ENCODE results near the gene ANKRD13D.
A peak's percentile ranks its signal among the peaks of the same experiment; 100 is the strongest.

ANKRD13D gene

DNA sequence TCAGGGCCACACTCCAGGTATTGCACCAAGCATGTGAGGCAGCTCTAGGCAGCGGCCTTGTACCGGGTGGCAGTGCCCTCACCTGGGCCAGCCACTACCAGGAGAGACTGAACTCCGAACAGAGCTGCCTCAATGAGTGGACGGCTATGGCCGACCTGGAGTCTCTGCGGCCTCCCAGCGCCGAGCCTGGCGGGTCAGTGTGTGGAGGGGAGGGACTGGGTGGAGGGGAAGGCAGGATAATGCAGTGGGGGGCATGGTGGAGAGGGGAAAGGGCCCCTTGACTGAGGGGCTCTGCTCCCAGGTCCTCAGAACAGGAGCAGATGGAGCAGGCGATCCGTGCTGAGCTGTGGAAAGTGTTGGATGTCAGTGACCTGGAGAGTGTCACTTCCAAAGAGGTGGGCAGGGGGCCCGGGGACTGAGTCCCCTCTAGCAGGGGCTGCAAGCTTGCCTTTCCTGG lies 18.5 kb downstream of the ANKRD13D start:
- Histone ChIP-seq H3K27ac (no peak overlapping the region), H3K36me3 (peaks cover 7 to 56% (median 19%) of the 10 kb centered on the region in 3 donors), H3K27me3 (no peaks in the 10 kb centered on the region), H3K4me1 (peaks cover 0 to 34% (median 16%) of the 10 kb centered on the region in 4 donors), H3K9me3 (no peaks in the 10 kb centered on the region), H3K4me3 (no peak overlapping the region)
- DNase-seq = no peak
- TF ChIP-seq CTCF (IDR thresholded peaks at IDR 0.05) = no peak
- intact Hi-C loops (cut with DNase I; ENCODE audit: low total_unique reads) = no loop called here

GRCh38 chr11:67308031-67308866 lies 19.1 kb downstream of the ANKRD13D start:
- H3K9me3 ChIP-seq = no peaks in the 10 kb centered on the region
- DNase-seq = no peak
- peaks cover 0 to 29% (median 12%) of the 10 kb centered on the region in 4 donors for H3K4me1 ChIP-seq
- H3K4me3 ChIP-seq = no peak overlapping the region
- no peak for TF ChIP-seq CTCF (IDR thresholded peaks at IDR 0.05)
- no peak overlapping the region for H3K27ac ChIP-seq
- peaks cover 7 to 56% (median 19%) of the 10 kb centered on the region in 3 donors for H3K36me3 ChIP-seq
- intact Hi-C loops (cut with DNase I; ENCODE audit: low total_unique reads) = no loop called here
- no peaks in the 10 kb centered on the region for H3K27me3 ChIP-seq

GRCh38 chr11:67309166-67309565 lies 20.1 kb downstream of the ANKRD13D start:
- Histone ChIP-seq H3K4me1 (peaks cover 0 to 23% (median 8%) of the 10 kb centered on the region in 4 donors), H3K27ac (no peak overlapping the region), H3K4me3 (no peak overlapping the region), H3K27me3 (no peaks in the 10 kb centered on the region), H3K9me3 (no peaks in the 10 kb centered on the region), H3K36me3 (peaks cover 7 to 56% (median 19%) of the 10 kb centered on the region in 3 donors)
- no peak for TF ChIP-seq CTCF (IDR thresholded peaks at IDR 0.05)
- intact Hi-C loops (cut with DNase I; ENCODE audit: low total_unique reads) = no loop called here
- no peak for DNase-seq

DNA sequence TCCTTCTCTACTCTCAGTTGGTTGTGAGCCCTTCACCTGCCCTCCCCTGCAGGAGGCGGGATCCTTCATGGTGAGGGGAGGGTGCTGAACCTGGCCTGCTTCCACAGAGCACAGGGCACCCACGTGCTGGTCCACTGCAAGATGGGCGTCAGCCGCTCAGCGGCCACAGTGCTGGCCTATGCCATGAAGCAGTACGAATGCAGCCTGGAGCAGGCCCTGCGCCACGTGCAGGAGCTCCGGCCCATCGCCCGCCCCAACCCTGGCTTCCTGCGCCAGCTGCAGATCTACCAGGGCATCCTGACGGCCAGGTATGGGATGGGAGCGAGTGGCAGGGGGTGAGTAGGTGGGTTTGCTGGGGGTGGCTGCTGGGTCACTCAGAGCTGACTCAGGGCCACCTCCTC lies 20.6 kb downstream of the ANKRD13D start:
- H3K27me3 ChIP-seq = no peaks in the 10 kb centered on the region
- no peak overlapping the region for H3K27ac ChIP-seq
- H3K4me1 ChIP-seq = peaks cover 0 to 18% (median 3%) of the 10 kb centered on the region in 4 donors
- no peak for TF ChIP-seq CTCF (IDR thresholded peaks at IDR 0.05)
- DNase-seq = peak in 1 of 2 donors; percentile 43
- intact Hi-C loops (cut with DNase I; ENCODE audit: low total_unique reads) = no loop called here
- H3K4me3 ChIP-seq = no peak overlapping the region
- no peaks in the 10 kb centered on the region for H3K9me3 ChIP-seq
- H3K36me3 ChIP-seq = peaks cover 7 to 56% (median 19%) of the 10 kb centered on the region in 3 donors

- no peak for TF ChIP-seq CTCF (IDR thresholded peaks at IDR 0.05)
- Histone ChIP-seq H3K9me3 (no peaks in the 10 kb centered on the region), H3K36me3 (peaks cover 7 to 56% (median 19%) of the 10 kb centered on the region in 3 donors), H3K27ac (no peak overlapping the region), H3K4me1 (peaks cover 0 to 14% (median 0%) of the 10 kb centered on the region in 4 donors), H3K4me3 (no peak overlapping the region), H3K27me3 (no peaks in the 10 kb centered on the region)
- DNase-seq = peak in 1 of 2 donors; percentile 64
- intact Hi-C loops (cut with DNase I; ENCODE audit: low total_unique reads) = no loop called here
Observed at GRCh38 chr11:67310246-67311050, 21.3 kb downstream of the ANKRD13D start.
